Measurements from ENCODE around the gene ZNF525. TPM values are rescaled to one million over a fixed set of nuclear protein-coding genes. Genes with fewer than 3 reads are reported as not detected.

Gene ZNF525
- total RNA-seq, 1 experiment from 2014 or later, result 37.7 TPM

DNA sequence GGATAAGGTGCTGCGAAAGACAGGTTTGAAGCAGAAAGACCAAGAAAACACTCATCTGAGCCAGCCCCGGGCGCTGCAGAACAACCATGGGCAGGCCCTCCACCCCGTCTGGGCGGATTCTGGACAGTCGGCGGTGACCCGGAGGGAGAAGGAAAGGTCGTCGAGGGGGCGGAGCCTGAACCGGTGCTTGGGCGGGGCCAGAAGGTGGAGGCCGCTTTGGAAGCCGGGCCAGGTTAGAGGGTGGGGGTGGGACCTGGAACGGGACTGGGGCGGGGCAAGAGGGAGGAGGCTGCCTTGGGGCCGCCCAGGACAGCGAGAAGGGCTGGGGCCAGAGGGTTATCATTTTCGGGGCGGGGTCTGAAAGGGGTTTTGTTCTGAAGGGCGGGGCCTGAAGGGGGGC is 24.5 kb downstream of the ZNF525 start:
- Histone ChIP-seq H3K14ac (ENCODE audit: insufficient read depth, low read length) (no peak overlapping the region), H3K23me2 (ENCODE audit: insufficient read length, low read depth, low read length, poor library complexity, severe bottlenecking) (peaks cover 6% of the 10 kb centered on the region), H3K18ac (ENCODE audit: insufficient read length, low read depth, low read length) (no peak overlapping the region), H2BK5ac (ENCODE audit: insufficient read length, low read length) (no peak overlapping the region), H3K9me3 (ENCODE audit: control insufficient read depth, low read depth, low read length) (no peaks in the 10 kb centered on the region), H2BK120ac (ENCODE audit: low read depth, low read length, poor library complexity, severe bottlenecking) (no peak overlapping the region), H2BK12ac (ENCODE audit: insufficient read length, low read depth, low read length) (no peak overlapping the region), H3K4me1 (ENCODE audit: insufficient read depth, low read length) (peaks cover 3% of the 10 kb centered on the region; the same call in 1 of the 2 replicates), H2BK20ac (ENCODE audit: low read depth, low read length, poor library complexity, severe bottlenecking) (no peak overlapping the region), H2AK5ac (ENCODE audit: insufficient read length, low read length) (no peak overlapping the region), H2AFZ (ENCODE audit: low read length) (no peak overlapping the region), H4K91ac (ENCODE audit: insufficient read length, low read depth, low read length) (no peak overlapping the region), H3T11ph (ENCODE audit: low read length) (no peak overlapping the region), H3K23ac (ENCODE audit: insufficient read length, low read depth, low read length) (no peak overlapping the region), H3K4me2 (ENCODE audit: insufficient read depth, insufficient read length, low read length) (no peak overlapping the region), H2BK15ac (ENCODE audit: low read depth, low read length) (no peak overlapping the region), H3K27ac (ENCODE audit: insufficient read length, low read depth, low read length) (no peak overlapping the region), H3K79me2 (ENCODE audit: insufficient read depth, low read length) (no peaks in the 10 kb centered on the region), H3K9ac (ENCODE audit: extremely low read depth, insufficient read length, low read length) (no peak overlapping the region), H4K8ac (replicated peaks; ENCODE audit: insufficient read length, low read depth, low read length) (no peak overlapping the region), H3K79me1 (ENCODE audit: insufficient read depth, low read depth, low read length, poor library complexity, severe bottlenecking) (no peaks in the 10 kb centered on the region), H4K5ac (ENCODE audit: insufficient read length, low read depth, low read length) (no peak overlapping the region), H3K4ac (ENCODE audit: low read depth, low read length) (no peak overlapping the region), H3K56ac (ENCODE audit: insufficient read length, low read depth, low read length) (no peak overlapping the region), H3K27me3 (ENCODE audit: insufficient read depth, low read length) (no peaks in the 10 kb centered on the region), H4K20me1 (ENCODE audit: control insufficient read depth, insufficient read depth, insufficient read length) (no peaks in the 10 kb centered on the region)
- Mint-ChIP-seq H3K27me3 (ENCODE audit: low read depth) (no peaks in the 10 kb centered on the region), H3K9me3 (peaks cover 11 to 20% of the 10 kb centered on the region in 2 experiments), H3K27ac (peak overlapping the region in 2 of 3 experiments; percentile 3 to 4; a peak in 2 of 7 replicates), H3K36me3 (ENCODE audit: insufficient read depth in 1 of 3, low read depth in 3 of 3) (peaks cover 23 to 28% (median 25%) of the 10 kb centered on the region in 3 experiments), H3K4me1 (peaks cover 19 to 22% of the 10 kb centered on the region in 2 experiments), H3K4me3 (peak overlapping the region in 1 of 2 experiments; percentile 36; a peak in 2 of 5 replicates)
- TF ChIP-seq, protein P1, sequence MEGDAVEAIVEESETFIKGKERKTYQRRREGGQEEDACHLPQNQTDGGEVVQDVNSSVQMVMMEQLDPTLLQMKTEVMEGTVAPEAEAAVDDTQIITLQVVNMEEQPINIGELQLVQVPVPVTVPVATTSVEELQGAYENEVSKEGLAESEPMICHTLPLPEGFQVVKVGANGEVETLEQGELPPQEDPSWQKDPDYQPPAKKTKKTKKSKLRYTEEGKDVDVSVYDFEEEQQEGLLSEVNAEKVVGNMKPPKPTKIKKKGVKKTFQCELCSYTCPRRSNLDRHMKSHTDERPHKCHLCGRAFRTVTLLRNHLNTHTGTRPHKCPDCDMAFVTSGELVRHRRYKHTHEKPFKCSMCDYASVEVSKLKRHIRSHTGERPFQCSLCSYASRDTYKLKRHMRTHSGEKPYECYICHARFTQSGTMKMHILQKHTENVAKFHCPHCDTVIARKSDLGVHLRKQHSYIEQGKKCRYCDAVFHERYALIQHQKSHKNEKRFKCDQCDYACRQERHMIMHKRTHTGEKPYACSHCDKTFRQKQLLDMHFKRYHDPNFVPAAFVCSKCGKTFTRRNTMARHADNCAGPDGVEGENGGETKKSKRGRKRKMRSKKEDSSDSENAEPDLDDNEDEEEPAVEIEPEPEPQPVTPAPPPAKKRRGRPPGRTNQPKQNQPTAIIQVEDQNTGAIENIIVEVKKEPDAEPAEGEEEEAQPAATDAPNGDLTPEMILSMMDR (conservative IDR thresholded peaks at IDR 0.05), result no peak
- DNase-seq, result peak; percentile 93
- whole genome bisulfite sequencing (ENCODE audit: extremely low coverage, insufficient read length, low lambda C conversion rate), result no CpG with 5 or more reads among the region's 22 CpGs
